ENCODE measurements around the gene SPTBN5. TPM values are rescaled to one million over a fixed set of nuclear protein-coding genes. Genes with fewer than 3 reads are reported as not detected.

The SPTBN5 gene
- total RNA-seq, 1 experiment from 2014 or later, result 0.84 TPM

GRCh38 chr15:41941644-41942415 lies 48.0 kb upstream of the SPTBN5 start:
- peaks cover 59% of the 10 kb centered on the region for H3K4me1 ChIP-seq (ENCODE audit: insufficient read depth, low read length)
- no peak overlapping the region for H3K9ac ChIP-seq (ENCODE audit: low read length)
- POLR2A ChIA-PET (ENCODE audit: unreplicated experiment), result no interaction called here
- peaks cover 7% of the 10 kb centered on the region for H3F3A ChIP-seq (ENCODE audit: low read length, unreplicated experiment)
- H3K27ac ChIP-seq (ENCODE audit: low read length), result peak overlapping the region; percentile 95
- DNase-seq, result no peak
- no peaks in the 10 kb centered on the region for H3K9me2 ChIP-seq (replicated peaks; ENCODE audit: low read length)
- H3K9me3 ChIP-seq (ENCODE audit: low read length), result no peaks in the 10 kb centered on the region
- H3K79me2 ChIP-seq (ENCODE audit: low read length), result peaks cover 83% of the 10 kb centered on the region
- H3K27me3 ChIP-seq (ENCODE audit: low read length), result no peaks in the 10 kb centered on the region
- H3K36me3 ChIP-seq (ENCODE audit: low read depth, low read length), result peaks cover 52% of the 10 kb centered on the region
- no peak for ATAC-seq
- BruUV-seq (replicated peaks), result no TSS peak
- TF ChIP-seq EZH2 (IDR thresholded peaks at IDR 0.05; ENCODE audit: low read length, unreplicated experiment), result no peak
- no peak overlapping the region for H3K4me2 ChIP-seq (ENCODE audit: low read length)
- H4K20me1 ChIP-seq (ENCODE audit: low read length), result no peaks in the 10 kb centered on the region
- CTCF ChIA-PET, result no interaction called here
- intact Hi-C loops (cut with micrococcal nuclease), result no loop called here
- no peak overlapping the region for H3K4me3 ChIP-seq (ENCODE audit: low read length)
- no peak overlapping the region for H2AFZ ChIP-seq (ENCODE audit: low read length)

- Histone ChIP-seq H3K4me1 (ENCODE audit: insufficient read depth, low read length) (peaks cover 64% of the 10 kb centered on the region), H2AFZ (ENCODE audit: low read length) (no peak overlapping the region), H3K79me2 (ENCODE audit: low read length) (peaks cover 82% of the 10 kb centered on the region), H3K4me2 (ENCODE audit: low read length) (peak overlapping the region; percentile 49), H3K9ac (ENCODE audit: low read length) (peak overlapping the region; percentile 69), H4K20me1 (ENCODE audit: low read length) (no peaks in the 10 kb centered on the region), H3K36me3 (ENCODE audit: low read depth, low read length) (peaks cover 52% of the 10 kb centered on the region), H3K27me3 (ENCODE audit: low read length) (no peaks in the 10 kb centered on the region), H3F3A (ENCODE audit: low read length, unreplicated experiment) (peaks cover 7% of the 10 kb centered on the region), H3K27ac (ENCODE audit: low read length) (peak overlapping the region; percentile 95), H3K4me3 (ENCODE audit: low read length) (no peak overlapping the region), H3K9me2 (replicated peaks; ENCODE audit: low read length) (no peaks in the 10 kb centered on the region), H3K9me3 (ENCODE audit: low read length) (no peaks in the 10 kb centered on the region)
- ChIA-PET CTCF (interaction anchor here (0.5 to 0.6 kb wide), 3 partner anchors 21 to 117 kb away, joined by 3 to 4 read pairs (median 3); no protein-coding TSS in a partner anchor), POLR2A (ENCODE audit: unreplicated experiment) (interaction anchor here (0.6 to 1.4 kb wide), 6 partner anchors 10 to 356 kb away, joined by 3 to 7 read pairs (median 6); partner anchors contain the start of gene EHD4)
- peak; percentile 98 for DNase-seq
- peak; percentile 82 for ATAC-seq
- TF ChIP-seq EZH2phosphoT487 (IDR thresholded peaks at IDR 0.05; ENCODE audit: borderline replicate concordance, low read length) (no peak), EZH2 (IDR thresholded peaks at IDR 0.05; ENCODE audit: low read length, unreplicated experiment) (no peak), CTCF (conservative IDR thresholded peaks at IDR 0.05; ENCODE audit: low read depth, low read length) (no peak)
- intact Hi-C loops (cut with micrococcal nuclease), result no loop called here
- no TSS peak for BruUV-seq (replicated peaks)
Measured at GRCh38 chr15:41940441-41940857, 46.6 kb upstream of the SPTBN5 start.

- DNase-seq, result no peak
- TF ChIP-seq EZH2 (IDR thresholded peaks at IDR 0.05; ENCODE audit: low read length, unreplicated experiment), result no peak
- Histone ChIP-seq H3K9me2 (replicated peaks; ENCODE audit: low read length) (no peaks in the 10 kb centered on the region), H3K9ac (ENCODE audit: low read length) (peak overlapping the region; percentile 69), H3K4me1 (ENCODE audit: insufficient read depth, low read length) (peaks cover 64% of the 10 kb centered on the region), H4K20me1 (ENCODE audit: low read length) (no peaks in the 10 kb centered on the region), H3K9me3 (ENCODE audit: low read length) (no peaks in the 10 kb centered on the region), H3K79me2 (ENCODE audit: low read length) (peaks cover 82% of the 10 kb centered on the region), H3K27me3 (ENCODE audit: low read length) (no peaks in the 10 kb centered on the region), H3F3A (ENCODE audit: low read length, unreplicated experiment) (peaks cover 7% of the 10 kb centered on the region), H3K27ac (ENCODE audit: low read length) (peak overlapping the region; percentile 95), H3K4me3 (ENCODE audit: low read length) (no peak overlapping the region), H3K4me2 (ENCODE audit: low read length) (peak overlapping the region; percentile 49), H3K36me3 (ENCODE audit: low read depth, low read length) (peaks cover 52% of the 10 kb centered on the region), H2AFZ (ENCODE audit: low read length) (no peak overlapping the region)
- intact Hi-C loops (cut with micrococcal nuclease), result no loop called here
- ATAC-seq, result no peak; the same call in 1 of the 2 replicates
- CTCF ChIA-PET, result interaction anchor here (0.5 to 0.6 kb wide), 3 partner anchors 22 to 118 kb away, joined by 3 to 4 read pairs (median 3); no protein-coding TSS in a partner anchor
- TSS peak; percentile 57 for BruUV-seq (replicated peaks)
- POLR2A ChIA-PET (ENCODE audit: unreplicated experiment), result interaction anchor here (0.6 to 1.4 kb wide), 5 partner anchors 9 to 32 kb away, joined by 5 to 7 read pairs (median 6); partner anchors contain the start of gene EHD4
Measured at GRCh38 chr15:41939986-41940385, 46.1 kb upstream of the SPTBN5 start.

Data from PC-3 (cell line).